Measurements from ENCODE around the gene SAT1.

Gene SAT1

DNA sequence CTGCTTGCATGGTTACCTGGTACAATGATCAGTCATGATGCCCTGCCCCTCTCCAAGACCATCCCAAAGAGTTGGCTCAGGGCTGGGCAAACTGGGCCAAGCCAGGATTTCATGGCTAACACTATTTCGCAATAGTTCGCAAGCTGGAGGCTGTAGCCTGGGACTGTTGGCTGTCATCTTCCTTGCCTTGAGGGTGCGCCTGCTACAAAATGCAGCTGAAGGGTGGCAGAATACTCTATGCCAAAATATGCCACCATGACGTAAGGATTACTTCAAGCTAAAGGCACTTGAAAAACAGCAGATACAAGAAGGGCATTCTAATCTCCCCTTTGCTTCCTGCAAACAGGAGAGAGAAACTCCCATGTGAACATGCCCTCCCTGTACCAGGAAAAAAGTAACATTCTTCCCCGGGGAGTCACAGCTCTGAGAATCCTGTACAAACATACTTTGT, 21.0 kb downstream of the SAT1 start:
- in situ Hi-C loops (cut with MboI; ENCODE audit: low sequenced_read_pairs), result no loop called here

DNA sequence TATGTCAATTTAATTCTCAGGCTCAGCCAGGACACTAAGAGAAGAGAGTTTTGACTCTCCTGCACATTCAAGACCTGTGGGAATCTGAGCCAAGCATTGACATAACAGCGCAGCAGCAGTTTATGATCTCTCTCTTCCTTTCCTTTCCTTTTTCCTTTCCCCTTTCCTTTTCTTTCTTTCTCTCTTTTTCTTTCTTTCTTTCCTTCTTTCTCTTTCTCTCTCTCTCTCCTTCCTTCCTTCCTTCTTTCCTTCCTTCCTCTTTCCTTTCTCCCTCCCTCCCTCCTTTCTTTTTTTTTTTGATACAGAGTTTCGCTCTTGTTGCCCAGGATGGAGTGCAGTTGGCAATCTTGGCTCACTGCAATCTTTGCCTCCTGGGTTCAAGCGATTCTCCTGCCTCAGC, 21.6 kb downstream of the SAT1 start:
- in situ Hi-C loops (cut with MboI; ENCODE audit: low sequenced_read_pairs), result no loop called here

DNA sequence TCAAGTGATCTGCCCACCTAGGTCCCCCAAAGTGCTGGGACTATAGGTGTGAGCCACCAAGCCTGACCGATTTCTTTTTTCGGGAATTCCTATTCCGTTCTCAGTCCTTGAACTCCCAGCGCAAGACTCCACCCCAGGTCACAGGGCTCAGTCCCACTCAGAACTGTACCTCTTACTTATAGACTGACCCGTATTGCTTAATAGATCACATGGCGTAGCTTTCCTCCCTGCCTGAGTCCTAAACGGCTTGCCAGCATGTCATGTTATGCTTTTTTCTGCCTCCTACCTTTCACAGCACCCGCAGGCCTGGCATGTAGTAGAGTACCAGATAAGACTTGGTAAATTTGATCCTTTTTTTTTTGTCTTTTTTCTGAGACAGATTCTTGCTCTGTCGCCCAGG, 22.4 kb downstream of the SAT1 start:
- in situ Hi-C loops (cut with MboI; ENCODE audit: low sequenced_read_pairs), result no loop called here

DNA sequence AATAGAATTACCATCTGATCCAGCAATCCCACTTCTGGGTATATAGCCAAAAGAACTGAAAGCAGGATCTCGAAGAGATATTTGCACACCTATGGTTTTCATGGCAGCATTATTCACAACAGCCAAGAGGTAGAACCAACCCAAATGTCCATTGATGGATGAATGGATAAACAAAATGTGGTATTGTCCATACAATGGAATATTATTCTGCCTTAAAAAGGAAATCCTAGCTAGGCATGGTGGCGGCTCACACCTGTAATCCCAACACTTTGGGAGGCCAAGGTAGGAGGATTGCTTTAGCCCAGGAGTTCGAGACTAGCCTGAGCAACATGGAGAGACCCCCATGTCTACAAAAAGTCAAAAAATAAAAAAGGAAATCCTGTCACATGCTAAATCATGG, 27.3 kb downstream of the SAT1 start:
- in situ Hi-C loops (cut with MboI; ENCODE audit: low sequenced_read_pairs), result no loop called here

DNA sequence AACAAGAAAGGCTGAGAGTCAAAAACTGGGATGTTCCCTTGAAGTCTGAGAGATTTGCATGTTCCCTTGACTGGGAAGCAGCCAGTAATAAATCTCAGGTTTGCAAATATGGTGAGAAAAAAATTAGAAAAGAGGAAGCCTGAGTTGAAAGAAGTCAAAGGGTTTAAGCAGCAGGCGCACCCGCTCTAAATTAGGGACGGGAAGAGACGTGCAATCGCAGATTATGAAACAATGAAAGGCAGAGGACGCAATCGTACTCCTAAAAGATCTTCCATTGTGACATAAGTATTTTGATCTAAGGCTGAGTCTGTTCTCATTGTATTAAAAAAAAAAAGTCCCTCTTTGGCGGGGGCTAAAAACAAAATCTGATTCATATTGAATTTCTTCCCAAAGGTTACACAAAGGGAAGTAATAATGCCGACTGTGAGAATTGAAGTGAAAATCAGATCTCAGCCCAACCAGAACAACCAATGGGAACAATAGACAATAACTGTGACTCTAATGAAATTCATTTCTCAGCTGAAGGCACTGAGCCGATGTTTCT, 28.2 kb downstream of the SAT1 start:
- in situ Hi-C loops (cut with MboI; ENCODE audit: low sequenced_read_pairs), result no loop called here

DNA sequence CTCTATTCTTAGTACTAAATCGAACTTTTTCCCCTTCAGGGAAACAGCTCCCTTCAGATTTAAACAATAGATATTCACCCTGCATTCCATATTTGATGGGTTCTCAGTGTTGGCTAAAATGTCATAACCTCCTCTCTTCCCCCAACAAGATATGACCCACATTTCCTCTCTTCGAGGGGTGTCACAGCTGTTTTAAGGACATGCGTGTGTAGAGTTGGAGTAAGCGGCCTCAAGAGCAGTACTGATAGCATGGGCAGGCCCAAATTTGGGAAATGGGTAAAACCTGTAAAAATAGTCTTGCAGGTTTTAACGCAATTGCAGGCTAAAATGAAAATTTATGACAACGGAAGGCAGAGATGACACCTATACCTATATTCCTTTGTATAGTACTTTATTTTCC, 28.7 kb downstream of the SAT1 start:
- in situ Hi-C loops (cut with MboI; ENCODE audit: low sequenced_read_pairs), result no loop called here

DNA sequence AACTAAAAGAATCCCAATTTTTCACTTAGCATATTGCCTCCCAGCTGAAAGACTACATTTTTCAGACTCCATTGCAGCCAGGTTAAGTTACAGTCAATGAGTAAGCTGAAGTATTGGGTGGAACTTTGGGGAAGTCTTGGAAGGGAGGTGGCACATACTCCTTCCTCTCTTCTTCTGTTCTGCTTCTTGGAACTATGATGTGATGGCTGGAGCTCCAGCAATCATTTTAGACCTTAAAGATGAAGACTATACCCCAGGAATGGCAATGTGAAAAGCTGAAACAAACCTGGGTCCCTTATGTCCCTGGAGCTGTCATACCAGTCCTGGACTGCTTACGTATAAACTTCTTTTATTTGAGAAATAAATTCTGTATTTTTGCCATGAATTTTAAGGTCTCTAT, 30.8 kb downstream of the SAT1 start:
- in situ Hi-C loops (cut with MboI; ENCODE audit: low sequenced_read_pairs), result no loop called here

DNA sequence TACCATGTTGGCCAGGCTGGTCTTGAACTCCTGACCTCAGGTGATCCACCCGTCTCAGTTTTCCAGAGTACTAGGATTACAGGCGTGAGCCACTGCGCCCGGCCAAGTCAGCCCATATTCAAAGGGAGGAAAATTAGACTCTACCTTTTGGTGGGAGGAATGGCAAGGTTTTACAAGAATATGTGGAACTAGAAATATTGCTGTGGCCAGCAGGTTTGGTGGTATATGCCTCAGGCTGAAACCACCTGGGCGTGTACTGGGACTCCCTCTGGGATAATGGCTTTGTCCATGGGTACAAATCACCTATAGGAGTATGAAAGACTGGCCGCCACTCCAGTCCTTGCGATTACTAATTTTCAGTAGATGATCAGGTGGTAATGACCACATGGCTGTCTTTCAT, 32.4 kb downstream of the SAT1 start:
- in situ Hi-C loops (cut with MboI; ENCODE audit: low sequenced_read_pairs), result no loop called here

DNA sequence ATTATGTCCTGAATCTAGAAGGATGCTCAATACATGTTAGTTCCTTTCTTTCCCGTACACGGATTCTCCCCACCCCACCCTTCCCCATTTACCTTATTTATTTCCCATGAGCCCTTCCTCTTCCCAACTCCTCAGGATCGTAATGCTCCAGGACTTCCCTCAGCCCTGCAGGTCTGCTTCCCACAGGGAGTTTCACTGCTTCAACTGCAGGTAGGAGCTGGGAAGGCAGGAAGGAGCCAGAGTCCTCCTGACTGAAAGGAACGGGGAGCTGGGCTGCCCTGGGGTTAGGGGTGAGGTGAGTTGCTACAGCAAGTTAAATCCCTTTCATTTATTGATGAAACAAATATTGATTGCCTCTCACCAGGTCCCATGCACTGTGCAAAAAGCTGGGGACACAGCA, 33.2 kb downstream of the SAT1 start:
- in situ Hi-C loops (cut with MboI; ENCODE audit: low sequenced_read_pairs), result no loop called here

DNA sequence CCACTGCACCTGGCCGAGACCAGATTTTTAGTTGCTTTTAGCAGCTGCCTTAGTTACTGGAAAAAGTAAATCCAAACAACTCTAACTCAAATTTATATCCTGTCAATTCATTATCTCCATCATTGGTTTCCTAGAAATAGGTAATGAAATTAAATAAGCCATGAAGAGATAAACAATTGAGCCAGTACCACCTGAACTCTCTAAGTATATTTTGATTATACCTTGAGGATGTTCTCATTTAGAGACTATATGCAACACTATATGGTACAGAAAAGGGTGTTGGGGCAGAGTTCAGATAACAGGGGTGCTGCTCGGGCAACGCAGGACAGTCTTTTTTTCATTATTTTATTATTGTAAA, 35.0 kb downstream of the SAT1 start:
- in situ Hi-C loops (cut with MboI; ENCODE audit: low sequenced_read_pairs), result no loop called here

DNA sequence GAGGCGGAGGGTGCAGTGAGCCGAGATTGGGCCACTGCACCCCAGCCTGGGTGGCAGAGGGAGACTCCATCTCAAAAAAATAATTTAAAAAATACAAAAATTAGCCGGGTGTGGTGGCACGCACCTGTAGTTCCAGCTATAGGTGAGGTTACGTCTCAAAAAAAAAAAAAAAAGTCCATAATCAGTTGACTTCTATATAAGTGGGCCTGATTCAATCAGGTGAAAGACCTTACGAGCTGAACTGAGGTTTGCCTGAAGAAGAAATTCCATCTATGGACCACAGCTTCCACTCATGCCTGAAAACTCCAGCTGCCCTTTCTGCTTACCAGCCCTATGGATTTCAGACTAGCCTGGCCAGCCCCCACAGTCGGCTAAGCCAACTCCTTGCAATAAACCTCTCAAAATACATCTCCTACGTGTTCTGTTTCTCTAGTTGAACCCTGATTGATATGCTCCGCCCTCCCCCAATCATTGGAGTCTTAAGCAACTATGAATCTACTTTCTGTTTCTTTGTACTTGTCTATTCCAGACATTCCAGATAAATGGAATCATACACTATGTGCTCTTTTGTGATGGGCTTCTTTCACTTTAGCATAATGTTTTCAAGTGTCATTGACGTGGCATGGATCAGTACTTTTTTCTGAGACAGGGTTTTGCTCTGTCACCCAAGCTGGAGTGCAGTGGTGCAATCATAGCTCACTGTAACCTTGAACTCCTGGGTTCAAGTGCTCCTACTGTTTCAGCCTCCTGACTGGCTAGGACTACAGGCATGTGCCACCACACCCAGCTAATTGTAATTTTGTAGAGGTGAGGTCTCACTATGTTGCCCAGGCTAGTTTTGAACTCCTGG, 36.6 kb downstream of the SAT1 start:
- in situ Hi-C loops (cut with MboI; ENCODE audit: low sequenced_read_pairs), result no loop called here

DNA sequence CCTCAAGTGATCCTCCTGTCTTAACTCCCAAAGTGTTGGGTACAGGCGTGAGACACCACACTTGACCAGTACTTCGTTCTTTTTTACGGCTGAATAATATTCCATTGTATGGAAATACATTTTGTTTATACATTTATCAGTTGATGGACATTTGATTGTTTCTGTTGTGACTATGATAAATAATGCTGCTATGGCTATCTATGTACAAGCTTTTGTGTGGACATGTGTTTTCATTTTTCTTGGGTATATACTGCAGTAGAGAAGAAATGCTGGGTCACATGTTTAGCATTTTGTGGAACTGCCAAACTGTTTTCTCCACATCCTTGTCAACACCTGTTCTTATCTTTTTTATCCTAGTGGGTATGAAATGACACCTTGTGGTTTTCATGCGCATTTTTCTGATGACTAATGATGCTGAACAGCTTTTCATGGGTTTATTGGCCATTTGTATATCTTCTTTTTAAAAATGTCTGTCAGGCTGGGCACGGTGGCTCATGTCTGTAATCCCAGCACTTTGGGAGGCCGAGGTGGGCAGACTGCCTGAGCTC, 37.3 kb downstream of the SAT1 start:
- in situ Hi-C loops (cut with MboI; ENCODE audit: low sequenced_read_pairs), result no loop called here

DNA sequence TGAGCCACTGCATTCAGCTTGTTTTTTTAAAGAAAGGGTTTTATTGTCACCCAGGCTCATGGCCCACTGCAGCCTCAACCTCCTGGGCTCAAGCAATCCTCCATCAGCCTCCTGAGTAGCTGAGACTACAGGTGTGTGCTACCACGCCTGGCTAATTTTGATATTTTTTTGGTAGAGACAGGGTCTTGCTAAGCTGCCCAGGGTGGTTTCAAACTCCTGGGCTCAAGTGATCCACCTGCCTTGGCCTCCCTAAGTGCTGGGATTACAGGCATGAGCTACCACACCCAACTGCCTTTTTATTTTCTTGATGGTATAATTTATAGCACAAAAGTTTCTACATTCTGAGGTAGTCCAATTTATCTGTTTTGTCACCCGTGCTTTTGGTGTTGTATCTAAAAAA, 38.9 kb downstream of the SAT1 start:
- in situ Hi-C loops (cut with MboI; ENCODE audit: low sequenced_read_pairs), result no loop called here

DNA sequence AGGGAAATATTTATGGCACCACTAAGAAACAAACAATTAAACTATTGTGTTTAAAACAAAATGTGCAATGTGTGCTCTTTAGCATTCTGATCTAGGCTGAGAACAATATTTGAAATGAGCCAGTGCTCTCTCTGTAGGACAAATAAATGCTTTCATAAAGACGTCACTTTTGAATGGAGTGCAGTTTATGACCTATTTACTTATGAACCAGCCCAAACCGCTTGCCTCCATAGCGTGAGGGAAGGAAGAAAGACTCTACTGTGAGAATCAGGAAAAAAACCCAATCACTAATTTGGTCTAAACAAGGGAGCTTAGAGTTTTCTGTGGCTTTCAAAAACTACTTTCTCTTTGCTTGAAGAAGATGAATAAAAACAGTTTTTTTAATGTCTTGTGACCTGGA, 39.4 kb downstream of the SAT1 start:
- in situ Hi-C loops (cut with MboI; ENCODE audit: low sequenced_read_pairs), result no loop called here

DNA sequence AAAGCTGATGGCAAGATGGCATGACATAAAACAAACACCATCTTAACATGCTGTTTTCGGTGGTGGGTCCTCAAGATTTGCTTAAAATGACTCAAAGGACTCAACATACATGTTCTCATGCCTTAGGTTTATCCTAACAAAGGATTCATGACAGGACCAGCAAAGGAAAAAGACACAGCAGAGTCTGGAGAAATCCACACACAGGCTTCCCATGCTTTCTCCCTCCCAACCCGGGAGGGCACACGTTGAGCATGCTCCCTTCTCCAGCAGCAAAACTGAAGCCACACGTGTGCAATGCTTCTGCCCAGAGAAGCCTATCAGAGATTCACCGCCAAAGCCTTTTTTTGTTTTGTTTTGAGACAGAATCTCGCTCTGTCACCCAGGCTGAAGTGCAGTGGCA, 39.9 kb downstream of the SAT1 start:
- in situ Hi-C loops (cut with MboI; ENCODE audit: low sequenced_read_pairs), result no loop called here

DNA sequence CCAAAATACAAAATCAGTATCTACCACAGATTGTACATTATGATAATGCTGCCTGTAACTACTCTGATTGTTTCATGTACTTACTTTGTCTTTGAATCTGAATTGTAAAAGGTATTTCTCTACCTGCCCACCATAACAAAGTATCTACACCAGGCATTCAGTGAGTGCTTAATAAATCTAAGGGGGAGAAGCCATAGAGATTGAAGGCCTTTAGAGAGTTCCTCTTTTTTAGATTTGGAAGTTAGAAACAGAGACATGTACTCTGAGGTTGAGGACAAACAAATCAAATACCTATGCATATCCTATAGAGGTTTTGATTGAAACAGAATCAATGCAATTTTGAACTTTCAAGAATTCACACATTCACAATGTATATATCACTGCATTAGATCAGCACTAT, 42.7 kb downstream of the SAT1 start:
- in situ Hi-C loops (cut with MboI; ENCODE audit: low sequenced_read_pairs), result no loop called here

DNA sequence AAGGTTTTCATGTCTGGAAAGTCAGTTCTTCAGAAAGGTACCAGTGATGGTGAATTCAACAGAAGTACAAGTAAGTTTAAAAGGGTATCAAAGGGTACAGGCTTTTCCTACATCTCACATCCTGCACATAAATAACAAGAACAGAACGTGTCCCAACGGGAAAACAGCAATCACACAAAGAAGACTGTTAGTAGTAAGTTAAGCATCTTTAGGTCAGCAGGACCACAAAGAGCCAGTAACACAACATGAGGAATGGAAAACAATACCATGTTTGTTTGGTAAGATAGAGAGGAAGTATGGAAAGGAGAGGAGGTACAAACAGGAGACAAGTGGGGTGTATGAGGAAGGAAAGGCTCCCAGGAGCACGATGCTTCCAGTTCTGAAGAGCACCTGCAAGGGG, 43.2 kb downstream of the SAT1 start:
- in situ Hi-C loops (cut with MboI; ENCODE audit: low sequenced_read_pairs), result no loop called here

DNA sequence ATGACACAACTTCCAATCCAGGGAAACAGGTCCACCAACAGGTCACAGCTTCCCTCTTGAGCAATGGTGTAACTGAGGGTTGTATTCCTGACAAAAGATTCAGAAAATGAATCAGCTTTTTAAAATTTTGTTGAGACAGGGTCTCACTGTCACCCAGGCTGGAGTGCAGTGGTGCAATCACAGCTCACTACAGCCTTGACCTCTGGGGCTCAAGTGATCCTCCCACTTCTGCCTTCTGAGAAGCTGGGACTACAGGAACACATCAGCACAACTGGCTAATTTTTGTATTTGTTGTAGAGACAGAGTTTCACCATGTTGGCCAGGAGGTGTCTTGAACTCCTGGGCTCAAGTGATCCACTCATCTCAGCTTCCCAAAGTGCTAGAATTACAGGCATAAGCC, 43.7 kb downstream of the SAT1 start:
- in situ Hi-C loops (cut with MboI; ENCODE audit: low sequenced_read_pairs), result no loop called here

DNA sequence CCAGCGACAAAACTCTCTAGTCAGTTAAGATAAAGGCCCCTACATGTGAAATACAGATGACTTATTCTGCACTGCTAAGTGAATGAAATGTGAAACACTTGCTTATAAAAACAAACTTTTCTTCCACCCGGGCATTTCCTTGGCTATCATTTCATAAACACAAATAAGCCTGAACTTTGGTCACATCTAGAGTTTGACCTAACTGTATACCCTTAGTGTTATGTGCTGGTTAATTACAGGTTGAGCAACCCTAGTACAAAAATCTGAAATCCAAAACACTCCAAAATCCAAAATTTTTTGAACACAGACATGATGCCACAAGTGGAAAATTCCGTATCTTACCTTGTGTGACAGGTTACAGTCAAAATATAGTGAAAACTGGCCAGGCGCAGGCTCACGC, 45.9 kb downstream of the SAT1 start:
- in situ Hi-C loops (cut with MboI; ENCODE audit: low sequenced_read_pairs), result no loop called here

DNA sequence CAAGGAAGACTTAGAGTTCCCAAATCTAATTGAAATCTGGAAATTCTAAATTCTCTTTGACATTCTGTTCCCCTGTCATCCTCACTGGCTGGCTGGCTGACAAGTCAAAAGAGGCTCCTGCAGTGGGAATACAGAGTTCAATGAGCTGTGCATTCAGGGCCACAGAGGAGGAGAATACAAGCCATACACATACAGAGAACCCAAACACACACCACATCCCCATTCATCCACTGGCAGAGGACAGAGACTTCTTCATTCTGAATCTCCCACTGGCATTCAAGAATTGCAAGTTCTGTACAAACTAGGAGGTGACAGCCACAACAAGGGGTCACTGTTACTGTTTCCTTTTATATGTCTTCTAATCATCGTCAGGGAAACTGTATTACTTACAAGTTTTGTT, 49.7 kb downstream of the SAT1 start:
- in situ Hi-C loops (cut with MboI; ENCODE audit: low sequenced_read_pairs), result no loop called here
